Measurements from ENCODE around the gene TMIGD2. TPM values are rescaled to one million over a fixed set of nuclear protein-coding genes. Genes with fewer than 3 reads are reported as not detected.
"Not testable (repeated sequence)": the region's sequence is repeated elsewhere in the genome, so short reads cannot be mapped to it uniquely, and the experiment has no call there.

TMIGD2 gene
- polyA plus RNA-seq, 1 experiment: not detected

DNA sequence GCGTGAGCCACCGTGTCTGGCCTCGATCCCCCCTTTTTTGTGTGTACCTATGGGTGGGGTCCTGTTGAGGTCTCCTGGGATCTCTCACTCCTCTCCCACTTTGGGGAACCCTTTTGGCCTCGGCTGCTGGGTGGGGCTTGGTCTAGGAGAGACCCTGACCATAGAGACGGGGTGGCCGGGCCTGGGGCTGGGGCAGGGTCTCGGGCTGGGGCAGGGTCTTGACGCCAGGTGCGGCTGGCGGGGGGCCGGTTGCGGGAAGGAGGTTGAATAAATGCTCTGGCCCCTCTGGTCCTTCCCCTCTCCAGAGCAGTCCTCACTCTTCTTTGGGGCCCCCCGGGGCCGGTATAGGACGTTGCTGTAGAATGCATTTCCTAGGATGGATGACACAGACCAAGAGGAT is 9.7 kb downstream of the TMIGD2 start:
- ChIA-PET POLR2A (no interaction called here), CTCF (no interaction called here)
- TF ChIP-seq, protein P1, sequence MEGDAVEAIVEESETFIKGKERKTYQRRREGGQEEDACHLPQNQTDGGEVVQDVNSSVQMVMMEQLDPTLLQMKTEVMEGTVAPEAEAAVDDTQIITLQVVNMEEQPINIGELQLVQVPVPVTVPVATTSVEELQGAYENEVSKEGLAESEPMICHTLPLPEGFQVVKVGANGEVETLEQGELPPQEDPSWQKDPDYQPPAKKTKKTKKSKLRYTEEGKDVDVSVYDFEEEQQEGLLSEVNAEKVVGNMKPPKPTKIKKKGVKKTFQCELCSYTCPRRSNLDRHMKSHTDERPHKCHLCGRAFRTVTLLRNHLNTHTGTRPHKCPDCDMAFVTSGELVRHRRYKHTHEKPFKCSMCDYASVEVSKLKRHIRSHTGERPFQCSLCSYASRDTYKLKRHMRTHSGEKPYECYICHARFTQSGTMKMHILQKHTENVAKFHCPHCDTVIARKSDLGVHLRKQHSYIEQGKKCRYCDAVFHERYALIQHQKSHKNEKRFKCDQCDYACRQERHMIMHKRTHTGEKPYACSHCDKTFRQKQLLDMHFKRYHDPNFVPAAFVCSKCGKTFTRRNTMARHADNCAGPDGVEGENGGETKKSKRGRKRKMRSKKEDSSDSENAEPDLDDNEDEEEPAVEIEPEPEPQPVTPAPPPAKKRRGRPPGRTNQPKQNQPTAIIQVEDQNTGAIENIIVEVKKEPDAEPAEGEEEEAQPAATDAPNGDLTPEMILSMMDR (IDR thresholded peaks at IDR 0.05; ENCODE audit: insufficient read depth, low read depth, low read length): no peak
- H3K27me3 ChIP-seq (ENCODE audit: control insufficient read depth, insufficient read depth, low read length): no peaks in the 10 kb centered on the region; the same call in 1 of the 2 replicates
- DNase-seq (ENCODE audit: low read depth): no peak
- no peaks in the 10 kb centered on the region for H3K36me3 ChIP-seq (ENCODE audit: control insufficient read depth, insufficient read depth, low read length)
- H3K4me3 ChIP-seq (ENCODE audit: low read depth, low read length): no peak overlapping the region

DNA sequence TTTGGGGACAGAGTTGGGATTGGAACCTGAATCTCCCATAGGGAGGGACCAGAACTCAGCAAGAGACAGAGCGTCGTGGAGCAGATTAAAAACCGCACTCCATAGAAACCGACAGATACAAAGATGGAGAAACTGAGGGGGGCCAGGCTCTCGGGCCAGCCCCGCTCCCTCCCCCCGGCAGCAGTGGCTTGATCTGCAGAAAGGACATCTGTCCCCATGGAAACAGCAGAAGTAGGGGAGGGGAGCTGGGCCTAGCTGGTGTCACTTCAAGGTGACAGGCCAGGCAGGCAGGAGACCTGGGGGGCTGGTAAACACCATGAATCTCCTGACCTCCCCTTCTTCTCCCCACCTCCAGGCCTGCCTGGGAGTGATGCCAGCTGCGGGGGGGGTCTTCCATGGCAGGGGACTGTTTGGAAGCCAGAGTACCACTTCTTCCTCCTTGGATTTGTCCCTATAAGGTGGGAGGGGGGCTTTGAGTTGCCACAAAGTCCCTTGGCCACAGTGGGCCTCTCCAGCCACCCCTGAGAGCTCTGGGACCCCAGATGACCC is 10.9 kb downstream of the TMIGD2 start:
- no peak for DNase-seq (ENCODE audit: low read depth)
- H3K36me3 ChIP-seq (ENCODE audit: control insufficient read depth, insufficient read depth, low read length): no peaks in the 10 kb centered on the region
- TF ChIP-seq, protein P1 (IDR thresholded peaks at IDR 0.05; ENCODE audit: insufficient read depth, low read depth, low read length): no peak
- no peaks in the 10 kb centered on the region; the same call in 1 of the 2 replicates for H3K27me3 ChIP-seq (ENCODE audit: control insufficient read depth, insufficient read depth, low read length)
- ChIA-PET POLR2A (no interaction called here), CTCF (no interaction called here)
- H3K4me3 ChIP-seq (ENCODE audit: low read depth, low read length): no peak overlapping the region

DNA sequence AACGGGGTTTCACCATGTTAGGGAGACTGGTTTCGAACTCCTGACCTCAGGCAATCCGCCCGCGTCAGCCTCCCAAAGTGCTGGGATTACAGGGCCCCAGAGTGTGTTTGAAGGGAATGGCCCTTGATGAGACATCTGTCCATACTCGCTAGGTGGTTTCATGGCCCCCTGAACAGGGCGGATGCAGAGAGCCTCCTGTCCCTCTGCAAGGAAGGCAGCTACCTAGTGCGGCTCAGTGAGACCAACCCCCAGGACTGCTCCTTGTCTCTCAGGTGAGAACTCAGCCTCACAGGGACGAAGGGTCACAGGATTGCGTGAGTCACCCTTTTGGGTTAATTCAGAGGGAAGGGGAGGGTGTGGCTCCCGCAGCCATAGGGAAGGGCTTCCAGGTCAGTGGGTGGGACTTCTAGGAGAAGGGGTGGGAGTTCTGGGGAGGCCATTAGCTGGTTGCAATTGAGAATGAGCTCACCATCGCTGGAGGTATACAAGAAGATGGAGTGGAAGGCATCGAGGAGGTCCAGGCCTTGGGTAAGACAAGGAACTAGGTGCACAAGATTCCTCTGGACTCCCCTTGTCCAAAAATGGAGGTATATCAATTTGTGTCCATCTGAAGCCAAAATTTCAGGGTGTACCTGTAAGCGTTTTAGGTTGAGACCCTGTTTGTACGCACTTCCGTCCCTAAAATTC is 14.0 kb downstream of the TMIGD2 start:
- H3K27me3 ChIP-seq (ENCODE audit: control insufficient read depth, insufficient read depth, low read length): peaks cover 1% of the 10 kb centered on the region; the same call in 1 of the 2 replicates
- no peaks in the 10 kb centered on the region for H3K36me3 ChIP-seq (ENCODE audit: control insufficient read depth, insufficient read depth, low read length)
- H3K4me3 ChIP-seq (ENCODE audit: low read depth, low read length): no peak overlapping the region
- CTCF ChIA-PET: interaction anchor here (0.6 to 1.0 kb wide), 2 partner anchors 64 to 466 kb away, joined by 3 read pairs; no protein-coding TSS in a partner anchor
- no peak for DNase-seq (ENCODE audit: low read depth)
- POLR2A ChIA-PET: no interaction called here
- TF ChIP-seq, protein P1 (IDR thresholded peaks at IDR 0.05; ENCODE audit: insufficient read depth, low read depth, low read length): no peak

DNA sequence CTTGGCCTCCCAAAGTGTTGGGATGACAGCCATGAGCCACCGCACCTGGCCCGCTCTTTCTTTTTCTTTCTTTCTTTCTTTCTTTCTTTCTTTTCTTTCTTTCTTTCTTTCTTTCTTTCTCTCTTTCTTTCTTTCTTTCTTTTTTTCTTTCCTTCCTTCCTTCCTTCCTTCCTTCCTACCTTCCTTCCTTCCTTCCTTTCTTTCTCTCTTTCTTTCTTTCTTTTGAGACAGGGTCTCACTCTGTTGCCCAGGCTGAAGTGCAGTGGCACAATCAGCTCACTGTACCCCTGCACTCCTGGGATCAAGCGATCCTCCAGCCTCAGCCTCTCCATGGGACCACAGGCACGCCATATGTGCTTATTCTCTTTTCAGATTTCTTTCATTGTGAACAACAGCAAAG is 16.0 kb downstream of the TMIGD2 start:
- POLR2A ChIA-PET; H3K4me3 ChIP-seq (ENCODE audit: low read depth, low read length); H3K36me3 ChIP-seq (ENCODE audit: control insufficient read depth, insufficient read depth, low read length); CTCF ChIA-PET; DNase-seq (ENCODE audit: low read depth); H3K27me3 ChIP-seq (ENCODE audit: control insufficient read depth, insufficient read depth, low read length): not testable (repeated sequence)

DNA sequence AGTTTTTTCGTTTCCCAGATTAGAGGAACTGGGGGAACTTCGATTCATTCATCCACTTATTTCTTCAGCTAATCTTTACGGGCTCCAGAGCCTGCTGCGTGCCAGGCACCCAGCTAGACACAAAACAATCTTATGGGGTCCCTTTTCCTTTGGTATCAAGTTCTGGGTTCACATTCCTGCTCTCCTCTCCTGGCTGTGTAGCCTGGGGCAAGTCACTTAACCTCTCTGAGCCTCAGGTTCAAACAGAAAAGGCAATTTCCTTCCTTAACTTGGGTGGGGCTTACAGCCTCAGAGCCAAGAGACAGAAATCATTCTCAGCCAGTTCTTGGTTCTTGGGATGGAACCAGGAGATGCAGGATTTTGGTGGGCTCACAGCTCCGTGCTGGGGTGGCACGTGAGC is 17.2 kb downstream of the TMIGD2 start:
- ChIA-PET CTCF (interaction anchor here (1.7 kb wide), 1 partner anchor 68 kb away, joined by 5 read pairs; no protein-coding TSS in a partner anchor), POLR2A (no interaction called here)
- TF ChIP-seq, protein P1 (IDR thresholded peaks at IDR 0.05; ENCODE audit: insufficient read depth, low read depth, low read length): no peak
- no peaks in the 10 kb centered on the region for H3K36me3 ChIP-seq (ENCODE audit: control insufficient read depth, insufficient read depth, low read length)
- peaks cover 12% of the 10 kb centered on the region for H3K27me3 ChIP-seq (ENCODE audit: control insufficient read depth, insufficient read depth, low read length)
- no peak overlapping the region for H3K4me3 ChIP-seq (ENCODE audit: low read depth, low read length)
- DNase-seq (ENCODE audit: low read depth): no peak
